Ureter (tissue), 1 donor: ENCODE results near the gene TBCD. TPM values are rescaled to one million over a fixed set of nuclear protein-coding genes. Genes with fewer than 3 reads are reported as not detected.
A peak's percentile ranks its signal among the peaks of the same experiment; 100 is the strongest.

Experiments
- DNase-seq: peaks from one replicate; pipeline ENCODE4 v3.0.0-alpha.2; 2020; ENCODE audit warnings: low spot score
- total RNA-seq: library from RNA; stranded (reverse); gene quantifications from one replicate; pipeline ENCODE4 v1.2.4, GENCODE V29; 2023
- donor health status: DM: yes; HTN: yes; CAD: no.

The TBCD gene
- total RNA-seq, 1 donor from 2014 or later, result 122 TPM

GRCh38 chr17:82790391-82790790 is 38.5 kb downstream of the TBCD start:
- no peak for DNase-seq

GRCh38 chr17:82791532-82791931 is 39.7 kb downstream of the TBCD start:
- DNase-seq, result no peak

- peak; percentile 63 for DNase-seq
Observed at GRCh38 chr17:82793974-82794630, 42.2 kb downstream of the TBCD start.

GRCh38 chr17:82794781-82795482 is 43.1 kb downstream of the TBCD start:
- no peak for DNase-seq

- no peak for DNase-seq
Observed at GRCh38 chr17:82795615-82796014, 43.8 kb downstream of the TBCD start.

- no peak for DNase-seq
Observed at GRCh38 chr17:82797061-82797460, 45.2 kb downstream of the TBCD start.

- DNase-seq, result no peak
Observed at GRCh38 chr17:82798752-82799151, 46.9 kb downstream of the TBCD start.

GRCh38 chr17:82799591-82799990 is 47.7 kb downstream of the TBCD start:
- DNase-seq, result no peak

- DNase-seq, result no peak
Observed at GRCh38 chr17:82800885-82801284, 49.0 kb downstream of the TBCD start.

- DNase-seq, result no peak
Observed at GRCh38 chr17:82801377-82801970, 49.6 kb downstream of the TBCD start.

GRCh38 chr17:82802075-82802780 is 50.4 kb downstream of the TBCD start:
- no peak for DNase-seq

GRCh38 chr17:82803185-82803584 is 51.3 kb downstream of the TBCD start:
- DNase-seq, result no peak

- no peak for DNase-seq
Observed at GRCh38 chr17:82803606-82804005, 51.7 kb downstream of the TBCD start.

- DNase-seq, result peak; percentile 75
Observed at GRCh38 chr17:82804442-82805191, 52.8 kb downstream of the TBCD start.

GRCh38 chr17:82805254-82805653 is 53.4 kb downstream of the TBCD start:
- DNase-seq, result no peak

GRCh38 chr17:82805823-82806222 is 54.0 kb downstream of the TBCD start:
- no peak for DNase-seq

GRCh38 chr17:82806645-82807044 is 54.8 kb downstream of the TBCD start:
- DNase-seq, result no peak

GRCh38 chr17:82807101-82807500 is 55.2 kb downstream of the TBCD start:
- DNase-seq, result no peak

- no peak for DNase-seq
Observed at GRCh38 chr17:82807562-82807961, 55.7 kb downstream of the TBCD start.

GRCh38 chr17:82808006-82808405 is 56.1 kb downstream of the TBCD start:
- no peak for DNase-seq
